Epidermal melanocyte (primary cell): Measurements from ENCODE around the gene CHSY3.

Source experiments
- DNase-seq: peaks from one replicate; pipeline ENCODE4 v3.0.0; 2011; ENCODE audit warnings: low spot score; ENCODE audit not compliant: insufficient read length

Gene CHSY3

DNA sequence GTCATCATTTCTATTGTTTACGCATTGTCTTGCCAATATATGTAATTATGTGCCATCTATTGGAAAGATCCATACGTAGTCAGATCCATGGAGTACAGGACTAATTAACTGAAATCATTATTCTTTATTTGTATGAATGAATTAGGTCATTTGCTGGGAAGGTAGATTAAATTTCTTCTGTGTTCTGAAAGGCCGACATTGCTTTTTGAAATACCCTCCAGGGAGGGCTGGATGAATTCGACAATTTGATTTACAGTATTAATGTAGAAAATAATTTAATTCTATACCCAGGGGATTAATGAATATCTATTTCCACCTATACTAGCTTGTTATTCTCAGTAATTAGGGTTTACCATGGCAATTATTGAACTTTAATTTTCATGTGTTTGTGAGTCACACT is 117.6 kb downstream of the CHSY3 start:
- no peak for DNase-seq

DNA sequence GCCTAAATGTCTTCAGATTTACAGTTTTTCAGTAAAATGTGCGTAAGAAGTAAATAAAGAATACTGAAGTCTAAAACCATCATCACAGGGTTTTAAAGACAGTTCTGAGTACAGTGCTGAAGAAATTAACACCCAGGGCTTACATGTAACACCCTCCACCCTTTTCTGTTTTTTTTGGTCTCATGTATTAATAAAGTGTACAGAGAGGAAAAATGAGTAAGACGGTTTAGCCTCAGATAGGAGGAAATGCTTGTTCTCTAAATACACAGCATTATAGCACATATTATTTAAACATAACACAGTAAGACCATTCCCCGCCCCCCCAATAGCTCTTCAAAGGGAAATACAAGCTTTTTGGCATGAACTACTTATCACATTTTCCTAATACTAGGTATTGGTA is 119.3 kb downstream of the CHSY3 start:
- no peak for DNase-seq

DNA sequence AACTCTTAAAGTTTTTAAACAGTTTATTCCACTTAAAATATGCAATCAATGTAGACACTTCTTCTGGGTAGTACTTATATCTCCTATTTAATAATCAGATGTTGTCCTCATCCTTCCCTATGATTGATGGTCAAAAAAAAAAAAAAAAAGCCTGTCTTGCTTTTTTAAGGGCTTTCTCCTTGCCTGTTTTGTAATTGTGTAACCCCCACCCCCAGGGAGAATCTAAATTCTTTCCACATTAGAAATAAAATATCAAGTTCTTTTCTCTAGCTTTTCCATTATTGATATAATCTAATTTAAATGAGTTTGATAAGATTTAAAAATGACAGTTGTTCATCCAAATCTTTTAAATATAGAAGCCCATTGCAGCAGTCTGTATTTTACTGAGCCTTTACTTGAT is 119.7 kb downstream of the CHSY3 start:
- DNase-seq = no peak

DNA sequence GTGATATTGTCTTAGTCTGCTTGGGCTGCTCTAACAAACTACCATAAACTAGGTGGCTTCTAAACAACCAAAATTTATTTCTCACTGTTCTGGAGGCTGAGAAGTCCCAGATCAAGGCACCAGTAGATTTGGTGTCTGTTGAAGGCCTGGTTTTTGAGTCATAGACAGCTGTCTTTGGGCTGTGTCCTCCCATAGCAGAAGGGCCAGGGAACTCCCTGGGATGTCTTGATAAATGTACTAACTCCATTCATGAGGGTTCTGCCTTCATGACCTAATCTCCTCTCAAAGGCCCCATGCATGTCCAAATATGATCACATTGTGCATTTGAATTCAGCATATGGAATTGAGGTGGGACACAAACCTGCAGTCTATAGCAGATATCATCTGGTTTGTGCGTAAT is 121.2 kb downstream of the CHSY3 start:
- no peak for DNase-seq

DNA sequence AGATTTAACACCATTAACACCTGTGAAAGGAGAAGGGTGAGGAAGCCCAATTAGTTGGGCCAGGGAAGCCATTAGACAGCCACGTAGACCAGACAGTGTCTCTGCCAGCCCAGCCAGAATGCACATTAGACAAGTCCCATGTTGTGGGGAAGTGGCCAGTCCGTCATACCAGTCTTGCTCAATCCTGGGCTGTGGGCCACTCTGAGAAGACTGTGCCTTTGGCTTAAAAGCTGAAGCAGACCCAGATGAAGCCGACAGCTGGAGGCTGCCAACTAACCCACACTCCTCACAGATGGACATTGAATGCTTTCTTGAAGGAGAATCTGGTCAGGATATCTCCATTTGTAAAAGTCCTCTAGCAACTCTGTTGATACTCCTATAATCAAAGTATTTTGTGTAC is 128.5 kb downstream of the CHSY3 start:
- DNase-seq = no peak

DNA sequence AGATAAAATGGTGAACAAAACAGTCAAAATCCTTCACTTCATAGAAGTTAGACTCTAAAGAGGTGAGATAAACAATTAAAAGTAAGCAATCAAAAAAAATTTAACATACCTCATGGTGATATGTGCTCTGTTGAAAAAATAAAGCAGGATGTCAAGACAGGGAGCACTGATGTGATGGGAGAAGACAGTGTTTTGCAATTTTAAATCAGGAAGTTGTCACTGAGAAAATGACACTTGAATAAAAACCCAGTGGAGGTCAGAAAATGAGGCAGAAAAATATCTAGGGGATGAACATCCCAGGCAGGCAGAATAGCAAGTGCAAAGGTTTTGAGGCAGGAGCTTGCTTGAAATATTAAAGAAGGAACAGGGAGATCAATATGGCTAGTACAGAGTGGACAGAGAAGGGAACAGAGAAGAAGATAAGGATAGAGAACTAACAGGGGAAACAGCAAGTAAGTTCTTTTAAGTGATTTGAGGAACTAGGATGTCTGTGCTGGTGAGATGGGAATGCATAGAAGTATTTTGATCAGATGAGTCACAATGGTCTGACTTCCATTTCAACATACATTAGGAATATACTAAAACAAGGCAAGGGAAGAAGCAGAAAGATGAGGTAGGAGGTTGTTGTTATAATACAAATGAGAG is 130.4 kb downstream of the CHSY3 start:
- no peak for DNase-seq

DNA sequence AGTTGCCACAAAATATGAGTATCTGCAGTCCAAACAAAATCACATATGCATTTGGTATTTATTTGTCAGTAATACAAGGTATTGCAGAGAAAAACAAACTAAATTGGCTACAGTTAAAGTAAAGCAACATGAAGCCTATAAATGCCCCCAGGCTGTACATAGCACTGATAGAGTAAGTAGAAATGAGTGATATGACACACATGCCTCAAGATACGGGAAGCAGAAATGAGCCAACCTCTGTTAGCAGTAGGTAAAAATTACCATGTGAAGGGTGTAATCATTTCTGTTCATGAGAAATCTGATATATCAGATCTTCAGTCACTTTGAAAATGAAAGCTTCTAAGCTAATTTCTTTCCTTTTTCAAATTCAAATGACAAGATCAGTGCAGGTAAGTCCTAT is 131.1 kb downstream of the CHSY3 start:
- no peak for DNase-seq

DNA sequence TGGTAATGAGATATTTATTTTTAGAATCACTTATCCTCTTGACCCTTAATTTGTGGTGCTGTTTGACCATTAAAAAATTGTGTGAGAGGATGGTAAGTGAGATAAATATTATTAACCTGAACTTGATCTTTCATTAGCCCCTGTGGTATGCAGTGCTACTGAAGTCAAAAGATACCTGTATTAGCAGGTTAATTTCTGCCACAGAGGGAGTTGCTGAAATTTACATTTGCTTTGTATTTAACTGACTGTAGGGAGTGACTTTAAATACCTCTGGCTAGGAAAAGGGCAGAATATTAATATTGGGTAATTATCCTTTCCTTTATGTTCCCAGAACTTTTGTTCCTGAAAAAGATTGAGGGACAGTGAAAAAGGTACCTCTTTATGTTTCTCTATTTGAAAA is 133.6 kb downstream of the CHSY3 start:
- no peak for DNase-seq

DNA sequence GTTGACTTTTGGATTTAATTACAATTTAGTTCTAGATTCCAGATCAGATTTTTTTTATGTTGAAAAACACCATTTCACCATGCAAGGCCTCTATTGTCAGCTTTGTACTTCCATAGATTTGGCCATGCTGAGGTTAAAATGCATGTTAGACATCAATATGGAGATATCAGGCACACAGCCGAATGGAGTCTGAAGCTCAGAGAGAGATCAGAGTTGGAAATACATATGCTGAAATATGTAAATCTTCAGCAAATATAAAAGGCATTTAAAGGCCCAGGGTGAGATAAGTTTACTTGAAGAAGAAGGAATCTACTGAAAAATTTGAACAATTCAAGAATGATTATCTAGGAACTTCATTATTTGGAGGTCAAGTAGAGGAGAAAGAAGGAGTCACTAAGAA is 139.6 kb downstream of the CHSY3 start:
- DNase-seq = no peak

DNA sequence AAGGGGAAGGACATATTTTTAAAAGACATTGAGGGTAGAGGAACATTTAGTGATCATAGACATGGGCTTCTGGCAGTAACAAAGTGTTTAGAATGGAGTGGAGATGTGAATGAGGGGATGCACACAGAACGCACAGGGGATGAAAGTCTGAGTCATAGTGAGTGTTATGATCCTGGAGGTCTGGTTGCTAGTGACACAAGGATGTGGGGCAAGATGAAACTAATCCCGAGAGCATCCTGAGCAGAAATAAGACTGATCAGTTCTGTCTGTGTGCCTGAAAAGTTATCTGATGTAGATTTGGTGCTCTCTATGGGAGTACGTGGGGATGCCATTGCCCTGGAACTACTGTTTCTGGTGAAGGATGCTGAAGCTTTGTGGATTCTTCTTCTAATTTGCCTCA is 141.1 kb downstream of the CHSY3 start:
- no peak for DNase-seq

DNA sequence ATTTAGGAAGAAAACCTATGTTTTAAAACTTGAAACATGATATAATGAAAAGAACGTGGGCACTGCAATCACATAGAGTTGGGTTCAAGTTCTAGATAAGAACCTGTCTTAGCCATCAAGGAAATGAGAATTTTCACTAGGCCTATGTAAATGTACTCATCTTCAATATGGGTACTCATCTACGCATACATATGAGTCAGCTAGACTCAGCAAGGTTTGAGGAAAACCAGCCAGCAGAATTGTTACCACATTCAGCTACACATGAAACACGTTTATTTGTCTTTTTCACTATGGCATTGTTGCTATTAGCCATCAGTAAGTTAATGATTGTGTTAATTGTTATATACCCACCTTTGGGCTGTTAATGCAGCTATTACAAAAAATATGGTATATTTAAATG is 146.3 kb downstream of the CHSY3 start:
- no peak for DNase-seq

DNA sequence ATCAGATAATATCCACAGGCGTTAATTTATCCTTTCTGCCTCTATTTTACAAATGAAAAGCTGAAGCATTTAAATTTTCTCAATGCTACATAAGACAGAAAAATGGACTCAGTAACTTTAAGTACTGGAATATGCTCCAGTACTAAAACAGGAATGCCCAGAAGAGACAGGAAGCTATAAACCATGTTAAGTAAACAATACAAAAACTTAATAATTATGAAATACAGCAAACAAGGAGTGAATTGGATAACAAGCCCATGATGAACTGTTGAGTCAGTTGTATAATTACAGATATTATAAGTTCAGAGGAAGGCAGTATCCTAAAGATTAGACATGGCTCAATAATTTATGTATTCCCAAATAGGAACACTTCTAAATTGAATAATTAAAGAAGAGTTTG is 148.5 kb downstream of the CHSY3 start:
- DNase-seq = no peak

DNA sequence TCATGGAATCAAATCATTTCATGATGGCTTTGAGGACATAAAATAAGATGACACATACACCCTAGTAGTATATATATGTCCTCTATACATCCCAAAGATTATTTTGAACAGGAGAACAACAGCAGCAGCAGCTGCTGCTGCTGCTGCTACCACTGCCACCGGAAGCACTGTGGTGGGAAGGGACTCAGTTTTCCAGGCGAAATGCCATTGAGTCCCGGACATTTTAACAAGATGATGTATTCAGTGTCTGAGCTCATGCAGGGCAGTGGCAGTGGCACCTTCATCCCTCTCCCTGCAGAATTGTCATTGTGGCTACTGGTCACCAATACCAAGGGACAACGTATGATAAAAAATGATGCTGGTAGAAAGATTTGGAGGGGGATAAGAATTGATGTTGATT is 151.3 kb downstream of the CHSY3 start:
- no peak for DNase-seq

DNA sequence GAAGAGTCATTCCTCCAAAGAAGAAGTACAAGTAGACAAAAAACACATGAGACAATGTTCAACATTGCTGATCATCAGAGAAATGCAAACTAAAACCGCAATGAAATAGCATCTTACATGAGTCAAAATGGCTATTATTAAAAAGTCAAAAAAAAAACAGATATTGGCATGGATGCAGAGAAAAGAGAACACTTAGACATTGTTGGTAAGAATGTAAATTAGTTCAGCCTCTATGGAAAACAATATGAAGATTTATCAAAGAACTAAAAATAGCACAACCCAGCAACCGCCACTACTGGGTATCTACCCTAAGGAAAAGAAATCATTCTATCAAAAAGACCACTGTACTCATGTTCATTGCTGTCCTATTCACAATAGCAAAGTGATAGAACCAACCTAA is 157.5 kb downstream of the CHSY3 start:
- no peak for DNase-seq

DNA sequence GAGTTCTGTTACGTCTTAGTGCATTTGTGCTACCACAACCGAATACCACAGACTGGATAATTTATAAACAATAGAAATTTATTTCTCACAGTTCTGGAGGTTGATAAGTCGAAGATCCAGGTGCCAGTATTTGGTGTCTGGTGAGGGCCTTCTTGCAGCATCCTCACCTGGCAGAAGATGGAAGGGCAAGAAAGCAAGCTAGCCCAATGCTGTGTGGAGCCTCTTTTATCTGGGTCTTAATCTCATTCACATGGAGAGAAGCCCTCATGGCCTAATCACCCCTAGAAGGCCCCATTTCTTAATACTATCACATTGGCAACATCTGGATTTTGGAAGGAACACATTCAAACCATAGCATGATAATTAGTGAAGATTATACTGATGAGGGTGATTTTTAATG is 159.3 kb downstream of the CHSY3 start:
- no peak for DNase-seq

DNA sequence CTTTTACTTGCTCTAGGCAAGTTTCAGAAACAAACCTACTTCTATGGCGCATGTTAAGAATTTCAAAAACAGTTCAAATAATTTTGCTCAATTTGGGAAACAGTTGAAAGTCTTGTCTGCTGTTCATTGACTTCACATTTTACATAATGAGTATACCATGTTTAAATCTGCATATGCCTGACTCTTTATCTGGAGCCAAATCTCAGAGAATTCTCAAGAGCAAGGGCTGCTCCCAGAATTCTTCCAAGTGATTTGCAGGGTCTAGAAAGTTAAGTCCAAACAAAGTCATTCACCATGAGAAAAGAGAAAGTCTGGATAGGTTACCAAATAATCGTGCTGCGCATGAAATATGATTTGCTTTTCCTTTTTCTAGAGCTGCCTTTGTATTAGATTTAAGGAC is 160.2 kb downstream of the CHSY3 start:
- DNase-seq = no peak

DNA sequence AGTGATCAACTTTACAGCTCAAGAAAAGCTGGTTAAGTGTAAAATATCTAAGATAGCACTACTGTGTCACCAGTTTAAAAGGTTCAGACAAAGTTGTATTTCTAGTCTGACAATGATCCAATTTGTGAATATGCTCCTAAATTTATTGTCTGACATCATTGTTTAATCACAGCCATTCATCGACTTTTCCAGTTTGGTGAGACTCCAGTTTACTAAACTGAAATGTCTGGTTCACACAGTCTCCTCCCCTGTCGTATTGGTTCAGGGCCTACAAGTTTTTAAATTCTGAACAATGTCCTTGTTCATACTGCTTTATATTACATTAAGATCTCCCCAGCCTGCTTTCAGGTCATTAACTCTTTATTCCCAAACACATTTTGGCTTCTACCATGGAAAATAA is 161.4 kb downstream of the CHSY3 start:
- no peak for DNase-seq

DNA sequence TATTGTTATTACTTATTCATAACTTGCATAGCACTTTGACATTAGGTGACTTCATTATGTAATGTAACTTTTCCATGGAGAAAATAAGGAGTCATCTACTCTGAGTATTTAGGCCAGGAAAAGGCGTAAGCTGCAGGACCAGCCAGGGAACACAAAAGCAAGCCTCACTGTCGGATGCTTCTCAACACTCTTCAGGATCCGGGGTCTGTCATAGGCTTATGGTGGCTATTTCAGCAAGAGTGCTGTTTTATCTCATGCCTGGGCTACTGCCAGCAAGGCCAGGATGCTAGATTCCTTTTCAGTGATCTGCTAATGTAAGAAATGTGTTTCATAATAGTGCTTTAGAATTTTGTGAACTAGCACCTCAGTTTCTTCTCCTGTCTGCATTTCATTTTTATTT is 162.4 kb downstream of the CHSY3 start:
- DNase-seq = no peak

DNA sequence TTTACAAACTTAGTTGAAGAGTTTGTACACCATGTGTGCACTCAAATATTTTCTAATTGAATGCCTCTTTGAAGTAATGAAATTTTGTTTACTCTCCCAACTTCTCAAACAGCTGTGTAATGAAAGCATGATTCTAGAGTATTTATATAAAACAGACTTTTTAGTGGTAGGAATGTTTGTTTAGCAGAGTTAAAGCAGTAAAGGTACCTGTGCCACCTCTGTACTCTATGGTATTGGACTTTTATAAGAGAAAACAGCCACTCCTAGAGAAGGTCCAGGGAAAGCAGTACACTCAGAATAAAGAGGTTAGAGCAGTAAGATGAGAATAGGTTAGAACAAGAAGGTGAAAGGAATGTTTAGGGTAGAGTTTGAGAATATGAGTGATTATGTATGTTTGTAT is 163.1 kb downstream of the CHSY3 start:
- no peak for DNase-seq

DNA sequence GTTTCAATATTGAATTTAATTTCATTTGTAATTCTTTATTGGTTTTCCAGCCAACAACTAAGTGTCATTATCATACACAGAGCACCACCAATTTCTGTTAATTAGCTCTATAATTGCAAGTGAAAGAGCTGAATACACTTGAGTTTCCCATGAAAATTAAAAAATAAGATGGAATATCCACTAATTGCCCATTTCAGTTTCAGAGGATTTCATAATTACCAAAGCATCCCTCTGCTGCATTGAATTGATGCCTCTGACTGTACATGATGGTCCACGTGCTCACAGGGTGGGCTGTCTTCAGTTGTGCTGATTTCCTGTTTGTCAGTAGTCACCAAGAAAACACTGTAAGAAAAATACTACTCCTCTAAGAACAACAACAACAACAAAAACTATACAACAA is 163.8 kb downstream of the CHSY3 start:
- DNase-seq = no peak

DNA sequence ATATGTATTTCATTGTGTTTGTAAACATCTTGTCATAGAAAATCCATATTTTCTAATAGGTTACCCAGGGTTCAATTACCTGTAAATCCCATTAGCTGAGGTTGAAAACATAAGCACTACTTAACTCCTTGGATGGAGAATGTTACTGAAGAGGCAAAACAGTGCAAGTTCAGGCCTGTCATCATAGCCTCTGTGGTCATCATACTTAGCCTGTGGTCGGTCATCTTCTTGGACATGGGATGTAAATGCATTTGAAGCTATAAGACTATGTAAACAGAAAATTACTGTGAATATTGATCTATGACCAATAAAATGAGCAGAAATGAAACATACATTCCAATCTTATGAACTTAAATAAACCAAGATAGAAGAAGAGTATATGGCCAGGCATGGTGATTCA is 164.7 kb downstream of the CHSY3 start:
- no peak for DNase-seq

DNA sequence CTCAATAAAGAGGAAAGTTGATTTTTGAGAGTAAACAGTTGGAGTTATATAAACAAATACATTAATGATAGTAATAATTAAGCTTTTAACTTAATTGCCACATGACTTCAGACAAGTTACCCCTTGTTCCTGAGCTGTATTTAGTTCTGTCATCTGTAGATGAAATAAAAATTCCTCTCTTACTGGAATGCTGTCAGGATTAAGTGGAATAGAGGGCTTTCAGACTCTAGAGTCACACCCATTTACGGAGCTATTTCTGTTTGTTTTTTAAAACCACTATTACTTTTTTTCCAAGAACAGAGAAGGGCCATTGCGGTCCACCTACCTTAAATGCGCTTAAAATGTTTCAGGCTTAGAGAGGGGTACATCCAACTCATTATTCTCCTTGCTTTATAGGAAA is 170.6 kb downstream of the CHSY3 start:
- no peak for DNase-seq

DNA sequence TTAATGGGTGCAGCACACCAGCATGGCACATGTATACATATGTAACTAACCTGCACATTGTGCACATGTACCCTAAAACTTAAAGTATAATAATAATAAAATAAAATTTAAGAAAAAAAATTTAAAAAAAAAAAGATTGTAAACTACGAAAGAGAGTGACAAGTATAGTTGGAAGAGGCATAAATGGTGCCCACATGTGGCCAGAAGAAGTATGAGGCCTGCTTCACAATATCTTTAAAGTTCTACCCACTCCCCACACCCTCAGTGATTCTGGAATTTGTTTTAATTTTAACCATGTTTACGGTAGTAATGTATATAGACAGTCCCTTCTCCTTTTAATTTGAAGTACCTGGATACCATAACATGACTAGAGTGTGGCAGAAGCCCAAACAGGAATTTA is 172.7 kb downstream of the CHSY3 start:
- no peak for DNase-seq

DNA sequence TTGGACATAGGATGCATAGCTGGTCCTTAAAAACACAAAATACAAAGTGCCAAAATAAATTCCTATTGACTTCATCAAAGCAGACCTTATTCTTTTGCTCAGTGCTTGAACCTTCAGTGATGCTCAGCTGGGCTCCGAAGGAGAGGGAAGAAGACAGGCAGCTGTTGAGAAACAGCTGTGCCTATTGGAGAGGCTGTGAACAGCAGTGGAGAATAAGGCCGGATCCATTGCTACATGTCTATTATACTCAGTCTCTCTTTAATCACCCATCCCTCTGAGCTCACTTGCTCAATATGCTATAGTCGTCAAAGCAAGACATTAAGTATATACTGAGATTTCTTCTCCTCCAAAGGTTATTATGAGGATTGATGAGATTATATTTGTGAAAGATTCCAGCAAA is 174.4 kb downstream of the CHSY3 start:
- no peak for DNase-seq
